CD14-positive monocyte (primary cell): Measurements from ENCODE around the gene ALPG. TPM values are rescaled to one million over a fixed set of nuclear protein-coding genes. Genes with fewer than 3 reads are reported as not detected.
"Not testable (repeated sequence)": the region's sequence is repeated elsewhere in the genome, so short reads cannot be mapped to it uniquely, and the experiment has no call there.

Source experiments
- DNase-seq, 3 donors: peaks; one replicate each; pipeline ENCODE4 v3.0.0-alpha.2; 2011 to 2022
- H2AFZ ChIP-seq: 2 replicates; pipeline ENCODE4 v1.6.0; 2012; ENCODE audit warnings: mild to moderate bottlenecking, low read depth, low read length, inconsistent platforms; ENCODE audit not compliant: insufficient read depth, poor library complexity, severe bottlenecking
- H3K27ac ChIP-seq, 2 donors: 1 replicate in 1 of 2; 2 replicates in 1 of 2; pipeline ENCODE4 v1.5.1; 2012 to 2013; ENCODE audit warnings: low read length in 2 of 2, control low read depth in 1 of 2, inconsistent platforms in 1 of 2, low read depth in 1 of 2, mild to moderate bottlenecking in 1 of 2
- H3K27me3 ChIP-seq, 2 donors: one replicate each; pipeline versions ENCODE4 v1.6.0 to v1.6.1; 2011 to 2013; ENCODE audit warnings: low read length in 2 of 2; ENCODE audit not compliant: control insufficient read depth in 2 of 2, insufficient read depth in 2 of 2
- H3K36me3 ChIP-seq, 2 donors: replicated peaks in 1 of 2; 1 replicate in 1 of 2; 2 replicates in 1 of 2; pipeline versions ENCODE4 v1.5.1 to v1.6.1; 2012 to 2013; ENCODE audit warnings: low read length in 2 of 2, control low read depth in 1 of 2, inconsistent platforms in 1 of 2, mild to moderate bottlenecking in 1 of 2; ENCODE audit not compliant: insufficient read depth in 2 of 2, control insufficient read depth in 1 of 2
- H3K4me1 ChIP-seq, 2 donors: 1 replicate in 1 of 2; 2 replicates in 1 of 2; pipeline versions ENCODE4 v1.5.1 to v1.6.1; 2012 to 2013; ENCODE audit warnings: low read length in 2 of 2, control low read depth in 1 of 2, inconsistent platforms in 1 of 2, mild to moderate bottlenecking in 1 of 2, moderate library complexity in 1 of 2; ENCODE audit not compliant: insufficient read depth in 2 of 2, control insufficient read depth in 1 of 2
- H3K4me2 ChIP-seq: replicated peaks from 2 replicates; pipeline ENCODE3; 2012; ENCODE audit warnings: low read length, moderate library complexity, mild to moderate bottlenecking; ENCODE audit not compliant: poor library complexity, severe bottlenecking; ENCODE audit errors: extremely low read depth
- H3K4me3 ChIP-seq, 3 experiments: fragments of 200-600 bp in 1 of 3; sonication (generic) in 1 of 3; replicated peaks in 1 of 3; 1 replicate in 2 of 3; 2 replicates in 1 of 3; pipeline ENCODE4 v1.5.1; 2011 to 2013; ENCODE audit warnings: low read length in 3 of 3, mild to moderate bottlenecking in 3 of 3, control low read depth in 2 of 3, low read depth in 2 of 3, inconsistent platforms in 1 of 3, moderate library complexity in 1 of 3
- H3K79me2 ChIP-seq: 2 replicates; pipeline ENCODE4 v1.6.0; 2012; ENCODE audit warnings: mild to moderate bottlenecking, control low read depth, inconsistent platforms, low read length, moderate library complexity; ENCODE audit not compliant: insufficient read depth
- H3K9ac ChIP-seq: 2 replicates; pipeline ENCODE4 v1.6.0; 2017; ENCODE audit warnings: low read length, mild to moderate bottlenecking; ENCODE audit not compliant: insufficient read depth, poor library complexity, severe bottlenecking
- H3K9me3 ChIP-seq, 2 donors: replicated peaks in 1 of 2; 1 replicate in 1 of 2; 2 replicates in 1 of 2; pipeline versions ENCODE4 v1.5.1 to v1.6.1; 2012 to 2013; ENCODE audit warnings: low read length in 2 of 2, control low read depth in 1 of 2; ENCODE audit not compliant: control insufficient read depth in 1 of 2, insufficient read depth in 1 of 2
- H4K20me1 ChIP-seq: 2 replicates; pipeline ENCODE4 v1.6.0; 2012; ENCODE audit warnings: mild to moderate bottlenecking, low read length, control low read depth, moderate library complexity; ENCODE audit not compliant: insufficient read depth
- H3K27ac Mint-ChIP-seq, 7 donors: one replicate each; pipeline ENCODE4 v1.8.0; 2020; ENCODE audit warnings: mild to moderate bottlenecking in 7 of 7, mixed read lengths in 7 of 7, moderate library complexity in 6 of 7, inconsistent platforms in 2 of 7
- H3K27me3 Mint-ChIP-seq, 3 donors: one replicate each; pipeline ENCODE4 v1.8.0; 2021 to 2022; ENCODE audit warnings: low read depth in 3 of 3, mild to moderate bottlenecking in 3 of 3, mixed read lengths in 3 of 3, moderate library complexity in 3 of 3, inconsistent platforms in 1 of 3
- H3K36me3 Mint-ChIP-seq, 2 donors: one replicate each; pipeline ENCODE4 v1.8.0; 2020; ENCODE audit warnings: mixed read lengths in 2 of 2, inconsistent platforms in 1 of 2, mild to moderate bottlenecking in 1 of 2
- H3K4me1 Mint-ChIP-seq: one replicate; pipeline ENCODE4 v1.8.0; 2020; ENCODE audit warnings: mild to moderate bottlenecking, mixed read lengths
- H3K4me3 Mint-ChIP-seq, 2 donors: one replicate each; pipeline ENCODE4 v1.8.0; 2020; ENCODE audit warnings: mild to moderate bottlenecking in 2 of 2, mixed read lengths in 2 of 2, moderate library complexity in 1 of 2
- H3K9me3 Mint-ChIP-seq, 7 donors: one replicate each; pipeline ENCODE4 v1.8.0; 2020 to 2022; ENCODE audit warnings: mixed read lengths in 7 of 7, mild to moderate bottlenecking in 6 of 7, moderate library complexity in 6 of 7, inconsistent platforms in 2 of 7
- CTCF ChIP-seq: fragments of 200-600 bp; IDR thresholded peaks from one replicate; pipeline ENCODE4 v1.8.0; 2022; ENCODE audit warnings: antibody characterized with exemption, mild to moderate bottlenecking
- WGBS: methylation state at CpG from one replicate; pipeline ENCODE4 v1.1.5; 2013; ENCODE audit warnings: missing lambda C conversion rate; ENCODE audit not compliant: insufficient coverage; 5-methylcytosine and 5-hydroxymethylcytosine counted together
- intact Hi-C, 2 donors: fragments of 100-400 bp; cut with micrococcal nuclease; formaldehyde crosslinking; loops; one replicate each; pipeline versions ENCODE4 v1.15.0 to v1.15.1; 2023
- polyA plus RNA-seq, 3 donors: library from polyadenylated mRNA; depleted of rRNA in 1 of 3; unstranded in 2 of 3; stranded (reverse) in 1 of 3; fragments of 300-500 nt in 2 of 3; fragments of >200 nt in 1 of 3; fragmentation: Illumina TruSeq in 2 of 3; gene quantifications; 1 replicate in 2 of 3; 2 replicates in 1 of 3; pipeline ENCODE4 v1.2.3, GENCODE V29; 2012 to 2021

Gene ALPG
- polyA plus RNA-seq, 3 donors: not detected

GRCh38 chr2:232443669-232444408, 37.2 kb downstream of the ALPG start:
- H3K36me3 Mint-ChIP-seq, H3K9me3 Mint-ChIP-seq, H2AFZ ChIP-seq, H3K4me3 ChIP-seq, H3K4me3 Mint-ChIP-seq, H3K79me2 ChIP-seq, H3K4me1 Mint-ChIP-seq, DNase-seq, H4K20me1 ChIP-seq, intact Hi-C loops, H3K4me2 ChIP-seq, H3K9ac ChIP-seq, H3K27ac ChIP-seq, H3K36me3 ChIP-seq, H3K9me3 ChIP-seq, H3K27me3 ChIP-seq, H3K4me1 ChIP-seq: not testable (repeated sequence)
- 90% methylated on average over 9 of the region's 21 CpGs for WGBS
- Mint-ChIP-seq H3K27me3 (peaks cover 0 to 10% (median 3%) of the 10 kb centered on the region in 3 donors), H3K27ac (peak overlapping the region in 1 of 7 donors; percentile 3)

- H3K27ac Mint-ChIP-seq: no peak overlapping the region
- Histone ChIP-seq H3K27ac (no peak overlapping the region), H3K4me2 (no peak overlapping the region), H3K36me3 (no peaks in the 10 kb centered on the region), H3K4me1 (no peaks in the 10 kb centered on the region), H3K79me2 (no peaks in the 10 kb centered on the region), H3K9me3 (no peaks in the 10 kb centered on the region), H3K27me3 (no peaks in the 10 kb centered on the region), H3K9ac (no peak overlapping the region), H2AFZ (no peak overlapping the region), H4K20me1 (no peaks in the 10 kb centered on the region), H3K4me3 (no peak overlapping the region)
- peak; percentile 76 for TF ChIP-seq CTCF
- H3K4me1 Mint-ChIP-seq: peaks cover 3% of the 10 kb centered on the region
- H3K27me3 Mint-ChIP-seq: peaks cover 0 to 7% (median 3%) of the 10 kb centered on the region in 3 donors
- peak; percentile 47 to 69 (median 49) for DNase-seq
- 75% methylated on average over 15 of the region's 21 CpGs for WGBS
- no peaks in the 10 kb centered on the region for H3K9me3 Mint-ChIP-seq
- no peaks in the 10 kb centered on the region for H3K36me3 Mint-ChIP-seq
- intact Hi-C loops: no loop called here
- H3K4me3 Mint-ChIP-seq: no peak overlapping the region
These were observed 37.9 kb downstream of the ALPG start for GRCh38 chr2:232444409-232445148.

GRCh38 chr2:232445149-232445885, 38.7 kb downstream of the ALPG start:
- 96% methylated on average over 5 of the region's 29 CpGs for WGBS
- H4K20me1 ChIP-seq, H3K79me2 ChIP-seq, H3K4me3 ChIP-seq, H3K27me3 ChIP-seq, H3K9me3 ChIP-seq, H3K4me3 Mint-ChIP-seq, H3K4me1 Mint-ChIP-seq, H3K27ac Mint-ChIP-seq, intact Hi-C loops, H3K9me3 Mint-ChIP-seq, DNase-seq, H2AFZ ChIP-seq, H3K36me3 ChIP-seq, H3K36me3 Mint-ChIP-seq, H3K9ac ChIP-seq, H3K4me1 ChIP-seq, H3K4me2 ChIP-seq, H3K27me3 Mint-ChIP-seq, H3K27ac ChIP-seq: not testable (repeated sequence)
